Measurements from ENCODE around the gene KIF26B. TPM values are rescaled to one million over a fixed set of nuclear protein-coding genes. Genes with fewer than 3 reads are reported as not detected.

Gene KIF26B
- total RNA-seq, 1 experiment from 2014 or later = 0.04 TPM

DNA sequence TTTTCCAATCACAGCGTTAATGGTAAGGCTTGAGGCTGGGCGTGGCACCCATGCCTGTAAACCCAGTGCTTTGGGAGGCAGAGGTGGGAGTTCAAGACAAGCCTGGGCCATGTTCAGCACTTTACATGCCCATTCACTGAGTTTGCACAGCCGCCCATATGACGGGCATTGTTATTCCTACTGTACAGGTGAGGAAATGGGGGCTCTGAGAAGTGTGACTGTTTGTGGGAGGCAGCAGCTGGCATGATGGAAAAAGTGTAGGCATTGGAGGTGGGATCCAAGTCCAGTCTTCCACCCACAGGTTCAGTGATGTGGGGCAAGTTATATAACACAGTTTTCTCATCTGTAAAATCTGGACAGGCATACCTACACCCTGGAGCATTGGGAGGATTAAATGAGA lies 445.9 kb downstream of the KIF26B start:
- H2AFZ ChIP-seq (ENCODE audit: low read length) = no peak overlapping the region
- H3K9me2 ChIP-seq (replicated peaks; ENCODE audit: low read length) = no peaks in the 10 kb centered on the region
- H3K4me2 ChIP-seq (ENCODE audit: low read length) = no peak overlapping the region
- DNase-seq (no peak), ATAC-seq (no peak)
- no peaks in the 10 kb centered on the region for H3K9me3 ChIP-seq (ENCODE audit: low read length)
- no peaks in the 10 kb centered on the region for H3F3A ChIP-seq (ENCODE audit: low read length, unreplicated experiment)
- TF ChIP-seq, protein P1, sequence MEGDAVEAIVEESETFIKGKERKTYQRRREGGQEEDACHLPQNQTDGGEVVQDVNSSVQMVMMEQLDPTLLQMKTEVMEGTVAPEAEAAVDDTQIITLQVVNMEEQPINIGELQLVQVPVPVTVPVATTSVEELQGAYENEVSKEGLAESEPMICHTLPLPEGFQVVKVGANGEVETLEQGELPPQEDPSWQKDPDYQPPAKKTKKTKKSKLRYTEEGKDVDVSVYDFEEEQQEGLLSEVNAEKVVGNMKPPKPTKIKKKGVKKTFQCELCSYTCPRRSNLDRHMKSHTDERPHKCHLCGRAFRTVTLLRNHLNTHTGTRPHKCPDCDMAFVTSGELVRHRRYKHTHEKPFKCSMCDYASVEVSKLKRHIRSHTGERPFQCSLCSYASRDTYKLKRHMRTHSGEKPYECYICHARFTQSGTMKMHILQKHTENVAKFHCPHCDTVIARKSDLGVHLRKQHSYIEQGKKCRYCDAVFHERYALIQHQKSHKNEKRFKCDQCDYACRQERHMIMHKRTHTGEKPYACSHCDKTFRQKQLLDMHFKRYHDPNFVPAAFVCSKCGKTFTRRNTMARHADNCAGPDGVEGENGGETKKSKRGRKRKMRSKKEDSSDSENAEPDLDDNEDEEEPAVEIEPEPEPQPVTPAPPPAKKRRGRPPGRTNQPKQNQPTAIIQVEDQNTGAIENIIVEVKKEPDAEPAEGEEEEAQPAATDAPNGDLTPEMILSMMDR (conservative IDR thresholded peaks at IDR 0.05; ENCODE audit: low read depth, low read length) = no peak
- TF ChIP-seq EZH2 (IDR thresholded peaks at IDR 0.05; ENCODE audit: low read length, unreplicated experiment) (no peak), EZH2phosphoT487 (IDR thresholded peaks at IDR 0.05; ENCODE audit: borderline replicate concordance, low read length) (no peak)
- H3K36me3 ChIP-seq (ENCODE audit: low read depth, low read length) = no peaks in the 10 kb centered on the region
- intact Hi-C loops (cut with micrococcal nuclease) = no loop called here
- H3K79me2 ChIP-seq (ENCODE audit: low read length) = no peaks in the 10 kb centered on the region
- no peaks in the 10 kb centered on the region for H4K20me1 ChIP-seq (ENCODE audit: low read length)
- CTCF ChIA-PET = no interaction called here
- H3K9ac ChIP-seq (ENCODE audit: low read length) = no peak overlapping the region
- no peaks in the 10 kb centered on the region for H3K4me1 ChIP-seq (ENCODE audit: insufficient read depth, low read length)
- no peak overlapping the region for H3K27ac ChIP-seq (ENCODE audit: low read length)
- BruUV-seq (replicated peaks) = no TSS peak
- H3K27me3 ChIP-seq (ENCODE audit: low read length) = peaks cover 80% of the 10 kb centered on the region
- POLR2A ChIA-PET (ENCODE audit: unreplicated experiment) = no interaction called here
- H3K4me3 ChIP-seq (ENCODE audit: low read length) = no peak overlapping the region

DNA sequence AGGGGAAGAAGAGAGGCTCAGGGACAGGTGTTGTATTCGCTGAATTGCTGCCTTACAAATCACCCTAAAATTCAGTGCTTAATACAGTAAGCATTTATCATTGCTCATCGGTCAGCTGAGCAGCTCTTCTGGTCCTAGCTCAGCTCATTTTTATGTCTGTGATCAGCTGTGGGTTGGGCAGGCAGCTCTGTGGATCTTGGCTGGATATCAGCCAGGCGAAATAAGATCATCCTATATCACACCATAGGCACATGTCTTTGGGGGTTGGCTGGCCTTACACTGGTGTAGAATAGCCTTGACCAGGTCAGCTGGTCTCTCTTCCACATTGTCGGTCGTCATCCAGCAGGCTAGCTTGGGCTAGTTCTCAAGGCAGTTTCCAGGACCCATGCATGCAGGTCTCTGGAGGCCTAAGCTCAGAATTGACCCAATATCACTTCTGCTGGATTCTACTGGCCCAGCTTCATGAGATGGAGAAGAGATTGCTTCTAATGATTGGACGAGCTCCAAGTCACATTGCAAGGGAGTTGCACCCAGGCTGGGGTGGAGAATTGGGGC lies 448.6 kb downstream of the KIF26B start:
- Histone ChIP-seq H3K27ac (ENCODE audit: low read length) (no peak overlapping the region), H3K79me2 (ENCODE audit: low read length) (no peaks in the 10 kb centered on the region), H3K9me2 (replicated peaks; ENCODE audit: low read length) (no peaks in the 10 kb centered on the region), H3F3A (ENCODE audit: low read length, unreplicated experiment) (no peaks in the 10 kb centered on the region), H3K27me3 (ENCODE audit: low read length) (peaks cover 87% of the 10 kb centered on the region), H3K36me3 (ENCODE audit: low read depth, low read length) (no peaks in the 10 kb centered on the region), H3K4me2 (ENCODE audit: low read length) (no peak overlapping the region), H3K9me3 (ENCODE audit: low read length) (no peaks in the 10 kb centered on the region), H3K4me1 (ENCODE audit: insufficient read depth, low read length) (no peaks in the 10 kb centered on the region), H4K20me1 (ENCODE audit: low read length) (no peaks in the 10 kb centered on the region), H3K9ac (ENCODE audit: low read length) (no peak overlapping the region), H2AFZ (ENCODE audit: low read length) (no peak overlapping the region), H3K4me3 (ENCODE audit: low read length) (no peak overlapping the region)
- POLR2A ChIA-PET (ENCODE audit: unreplicated experiment) = no interaction called here
- intact Hi-C loops (cut with micrococcal nuclease) = no loop called here
- CTCF ChIA-PET = no interaction called here
- no peak for DNase-seq
- BruUV-seq (replicated peaks) = no TSS peak
- ATAC-seq = no peak
- TF ChIP-seq EZH2phosphoT487 (IDR thresholded peaks at IDR 0.05; ENCODE audit: borderline replicate concordance, low read length) = no peak
- no peak for TF ChIP-seq EZH2 (IDR thresholded peaks at IDR 0.05; ENCODE audit: low read length, unreplicated experiment)

DNA sequence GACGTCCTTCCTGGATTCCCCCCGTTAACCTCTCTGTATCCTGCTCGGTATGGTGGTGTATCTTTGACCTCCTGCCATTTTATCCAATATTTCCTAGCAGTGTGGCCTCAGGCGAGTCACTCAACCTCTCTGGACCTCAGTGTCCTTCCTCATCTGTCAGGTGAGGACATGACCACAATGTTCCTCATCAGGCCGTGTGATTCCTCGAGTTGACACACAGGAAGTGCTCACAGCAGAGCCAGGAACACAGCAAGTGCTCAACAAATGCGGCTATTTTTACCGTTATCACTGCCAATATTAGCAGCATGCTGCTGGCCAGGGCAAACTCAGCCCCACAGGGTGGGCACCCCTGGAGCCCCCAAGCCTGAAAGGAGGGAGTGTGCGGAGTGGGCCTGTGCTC lies 450.2 kb downstream of the KIF26B start:
- no peak for ATAC-seq
- no peak overlapping the region for H3K27ac ChIP-seq (ENCODE audit: low read length)
- H2AFZ ChIP-seq (ENCODE audit: low read length) = no peak overlapping the region

More for the DNA sequence above, 450.2 kb downstream of the KIF26B start:
- Histone ChIP-seq H3K9me3 (ENCODE audit: low read length) (no peaks in the 10 kb centered on the region), H3K4me1 (ENCODE audit: insufficient read depth, low read length) (no peaks in the 10 kb centered on the region; the same call in 1 of the 2 replicates), H4K20me1 (ENCODE audit: low read length) (no peaks in the 10 kb centered on the region), H3F3A (ENCODE audit: low read length, unreplicated experiment) (no peaks in the 10 kb centered on the region), H3K36me3 (ENCODE audit: low read depth, low read length) (no peaks in the 10 kb centered on the region), H3K4me2 (ENCODE audit: low read length) (no peak overlapping the region), H3K9me2 (replicated peaks; ENCODE audit: low read length) (no peaks in the 10 kb centered on the region), H3K9ac (ENCODE audit: low read length) (no peak overlapping the region), H3K4me3 (ENCODE audit: low read length) (no peak overlapping the region), H3K79me2 (ENCODE audit: low read length) (no peaks in the 10 kb centered on the region), H3K27me3 (ENCODE audit: low read length) (peaks cover 88% of the 10 kb centered on the region)
- POLR2A ChIA-PET (ENCODE audit: unreplicated experiment) = no interaction called here
- intact Hi-C loops (cut with micrococcal nuclease) = no loop called here
- DNase-seq = no peak
- no TSS peak for BruUV-seq (replicated peaks)
- CTCF ChIA-PET = no interaction called here
- TF ChIP-seq EZH2 (IDR thresholded peaks at IDR 0.05; ENCODE audit: low read length, unreplicated experiment) (no peak), EZH2phosphoT487 (IDR thresholded peaks at IDR 0.05; ENCODE audit: borderline replicate concordance, low read length) (no peak)
- TF ChIP-seq, protein P1 (conservative IDR thresholded peaks at IDR 0.05; ENCODE audit: low read depth, low read length) = no peak
